ENCODE measurements around the gene RGPD8. TPM values are rescaled to one million over a fixed set of nuclear protein-coding genes. Genes with fewer than 3 reads are reported as not detected.
"Not testable (repeated sequence)": the region's sequence is repeated elsewhere in the genome, so short reads cannot be mapped to it uniquely, and the experiment has no call there.

RGPD8 gene
- total RNA-seq, 4 donors from 2014 or later = 3.8 to 11.2 (median 8.1) TPM

DNA sequence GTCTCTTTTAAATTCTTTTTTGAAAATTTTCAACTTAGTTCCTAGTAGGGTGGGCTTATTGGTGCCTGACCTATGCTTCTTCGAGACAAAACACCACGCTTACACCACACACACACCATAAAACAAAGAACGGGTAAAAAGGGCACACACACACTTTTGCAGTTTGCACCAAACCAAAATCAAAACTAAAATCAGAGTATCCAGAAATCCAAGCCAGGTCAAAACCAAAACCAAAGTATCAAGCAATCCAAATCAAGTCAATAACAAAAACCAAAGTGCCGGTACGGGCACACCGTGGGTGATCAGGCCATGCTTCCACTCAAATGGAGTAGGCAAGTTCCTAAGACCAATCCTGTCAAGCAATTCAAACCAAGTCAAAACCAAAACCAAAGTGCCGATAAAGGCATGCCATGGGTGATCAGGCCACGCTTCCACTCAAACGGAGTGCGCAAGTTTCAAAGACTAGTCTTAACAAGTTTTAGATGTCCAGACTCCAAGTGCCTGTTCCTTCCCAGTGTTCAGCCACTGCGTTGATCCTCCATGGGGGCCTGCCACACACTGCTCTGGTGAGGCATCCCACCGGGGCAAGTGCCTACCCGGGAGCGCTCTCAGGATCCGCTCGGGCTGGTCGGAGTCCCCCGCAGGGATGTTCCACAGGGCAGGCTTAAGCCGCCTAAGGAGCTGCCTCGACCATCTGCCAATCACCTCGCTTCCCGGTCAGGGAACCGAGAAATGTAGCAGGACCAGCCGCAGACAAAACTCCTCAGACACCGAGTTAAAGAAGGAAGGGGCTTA, 80.4 kb downstream of the RGPD8 start:
- H3K27ac ChIP-seq; H3K4me3 ChIP-seq; H3K36me3 ChIP-seq; DNase-seq; ATAC-seq; H3K4me1 ChIP-seq; H3K27me3 ChIP-seq; in situ Hi-C loops (cut with MboI; ENCODE audit: low sequenced_read_pairs in 4 of 4); H3K9me3 ChIP-seq; intact Hi-C loops (cut with DNase I; ENCODE audit: low total_unique reads): not testable (repeated sequence)

- H3K9me3 ChIP-seq; H3K27ac ChIP-seq; in situ Hi-C loops (cut with MboI; ENCODE audit: low sequenced_read_pairs in 4 of 4); ATAC-seq; H3K36me3 ChIP-seq; H3K27me3 ChIP-seq; H3K4me3 ChIP-seq; DNase-seq; H3K4me1 ChIP-seq; intact Hi-C loops (cut with DNase I; ENCODE audit: low total_unique reads): not testable (repeated sequence)
Measured at GRCh38 chr2:112352292-112352691, 81.2 kb downstream of the RGPD8 start.

GRCh38 chr2:112345030-112346027, 88.1 kb downstream of the RGPD8 start:
- Histone ChIP-seq H3K9me3 (no peaks in the 10 kb centered on the region), H3K4me1 (no peaks in the 10 kb centered on the region), H3K27me3 (no peaks in the 10 kb centered on the region), H3K4me3 (no peak overlapping the region), H3K27ac (no peak overlapping the region), H3K36me3 (no peaks in the 10 kb centered on the region)
- TF ChIP-seq, protein P1, sequence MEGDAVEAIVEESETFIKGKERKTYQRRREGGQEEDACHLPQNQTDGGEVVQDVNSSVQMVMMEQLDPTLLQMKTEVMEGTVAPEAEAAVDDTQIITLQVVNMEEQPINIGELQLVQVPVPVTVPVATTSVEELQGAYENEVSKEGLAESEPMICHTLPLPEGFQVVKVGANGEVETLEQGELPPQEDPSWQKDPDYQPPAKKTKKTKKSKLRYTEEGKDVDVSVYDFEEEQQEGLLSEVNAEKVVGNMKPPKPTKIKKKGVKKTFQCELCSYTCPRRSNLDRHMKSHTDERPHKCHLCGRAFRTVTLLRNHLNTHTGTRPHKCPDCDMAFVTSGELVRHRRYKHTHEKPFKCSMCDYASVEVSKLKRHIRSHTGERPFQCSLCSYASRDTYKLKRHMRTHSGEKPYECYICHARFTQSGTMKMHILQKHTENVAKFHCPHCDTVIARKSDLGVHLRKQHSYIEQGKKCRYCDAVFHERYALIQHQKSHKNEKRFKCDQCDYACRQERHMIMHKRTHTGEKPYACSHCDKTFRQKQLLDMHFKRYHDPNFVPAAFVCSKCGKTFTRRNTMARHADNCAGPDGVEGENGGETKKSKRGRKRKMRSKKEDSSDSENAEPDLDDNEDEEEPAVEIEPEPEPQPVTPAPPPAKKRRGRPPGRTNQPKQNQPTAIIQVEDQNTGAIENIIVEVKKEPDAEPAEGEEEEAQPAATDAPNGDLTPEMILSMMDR (IDR thresholded peaks at IDR 0.05 in 4 of 5, conservative IDR thresholded peaks at IDR 0.05 in 1 of 5) = no peak
- no peak for TF ChIP-seq POLR2A (IDR thresholded peaks at IDR 0.05)
- in situ Hi-C loops (cut with MboI; ENCODE audit: low sequenced_read_pairs in 4 of 4) (no loop called here), intact Hi-C loops (cut with DNase I; ENCODE audit: low total_unique reads) (no loop called here)
- ATAC-seq (no peak), DNase-seq (no peak)

DNA sequence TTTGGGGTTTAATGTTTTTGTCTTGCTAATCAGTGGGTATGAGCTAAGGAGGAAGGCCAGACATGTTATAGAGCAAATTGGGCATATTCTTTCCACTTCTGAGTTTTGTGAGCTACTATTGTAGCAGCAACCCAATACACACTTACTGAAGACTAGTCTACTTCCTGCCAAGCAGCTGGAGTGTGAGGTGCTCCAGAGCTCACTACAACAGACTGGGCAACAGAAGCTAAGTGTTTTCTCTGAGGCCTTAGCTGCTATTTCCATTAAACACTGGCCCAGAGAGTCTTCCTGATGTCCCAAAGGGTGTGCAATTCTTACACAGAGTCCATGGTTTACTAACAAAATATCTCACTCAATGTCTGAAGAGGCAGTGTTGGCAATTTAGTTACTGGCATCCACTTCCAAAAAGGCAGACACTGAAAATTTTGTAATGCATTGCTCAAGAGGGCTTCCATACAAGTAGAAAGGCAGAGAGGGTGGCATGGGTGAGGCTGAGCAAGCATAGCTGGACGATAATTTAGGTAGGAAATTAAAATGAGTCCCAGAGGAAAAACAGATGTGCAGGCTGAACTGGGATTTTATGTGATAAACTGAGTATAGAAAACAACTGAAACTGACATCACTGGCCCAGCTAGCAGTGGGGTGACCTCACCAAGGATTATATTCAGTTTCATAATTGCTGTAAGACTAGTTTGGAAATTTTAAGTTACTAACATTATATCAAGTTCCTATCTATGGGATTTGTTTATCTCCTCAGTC, 89.4 kb downstream of the RGPD8 start:
- H3K27me3 ChIP-seq = no peaks in the 10 kb centered on the region
- no peak overlapping the region for H3K27ac ChIP-seq
- no peaks in the 10 kb centered on the region for H3K36me3 ChIP-seq
- no peaks in the 10 kb centered on the region for H3K4me1 ChIP-seq
- DNase-seq (no peak), ATAC-seq (peak; percentile 41 to 50)
- TF ChIP-seq, protein P1 (IDR thresholded peaks at IDR 0.05 in 4 of 5, conservative IDR thresholded peaks at IDR 0.05 in 1 of 5) = no peak
- TF ChIP-seq POLR2A (IDR thresholded peaks at IDR 0.05) = no peak
- in situ Hi-C loops (cut with MboI; ENCODE audit: low sequenced_read_pairs in 4 of 4) (no loop called here), intact Hi-C loops (cut with DNase I; ENCODE audit: low total_unique reads) (no loop called here)
- no peak overlapping the region for H3K4me3 ChIP-seq
- H3K9me3 ChIP-seq = no peaks in the 10 kb centered on the region

DNA sequence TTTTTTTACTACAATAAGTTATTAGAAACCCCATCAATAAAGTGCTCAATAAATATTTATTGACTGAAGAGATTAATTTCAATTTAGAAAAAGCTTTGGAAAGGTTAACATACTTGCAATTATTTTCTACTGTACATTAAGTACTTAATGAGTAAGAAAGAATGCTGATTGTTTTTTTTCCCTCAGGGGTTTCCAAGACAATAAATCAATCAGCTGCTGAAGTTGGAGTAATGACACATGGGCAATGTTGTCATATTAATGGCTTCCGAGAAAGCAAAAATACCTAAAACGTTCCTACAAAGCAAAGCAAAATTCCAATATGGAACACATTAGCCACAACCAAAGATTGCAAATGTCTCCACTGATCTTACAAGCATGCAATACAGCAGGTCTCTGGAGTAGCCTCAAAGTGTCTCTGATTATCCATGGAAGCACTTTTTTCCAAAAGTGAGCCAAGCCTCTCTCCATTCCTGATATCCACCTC, 91.3 kb downstream of the RGPD8 start:
- ATAC-seq (no peak), DNase-seq (no peak)
- H3K27me3 ChIP-seq = no peaks in the 10 kb centered on the region
- H3K36me3 ChIP-seq = no peaks in the 10 kb centered on the region
- TF ChIP-seq POLR2A (IDR thresholded peaks at IDR 0.05) = no peak
- TF ChIP-seq, protein P1 (IDR thresholded peaks at IDR 0.05 in 4 of 5, conservative IDR thresholded peaks at IDR 0.05 in 1 of 5) = no peak
- H3K9me3 ChIP-seq = no peaks in the 10 kb centered on the region
- intact Hi-C loops (cut with DNase I; ENCODE audit: low total_unique reads) (no loop called here), in situ Hi-C loops (cut with MboI; ENCODE audit: low sequenced_read_pairs in 4 of 4) (no loop called here)
- H3K27ac ChIP-seq = no peak overlapping the region
- no peak overlapping the region for H3K4me3 ChIP-seq
- H3K4me1 ChIP-seq = no peaks in the 10 kb centered on the region
